GM12801 (cell line): ENCODE results near the gene PRR5.

Source experiments
- TF ChIP-seq, protein P1 (sequence below): IDR thresholded peaks from one replicate; pipeline ENCODE4 v1.5.1; 2011; ENCODE audit warnings: control low read depth; ENCODE audit not compliant: insufficient read length; ENCODE audit errors: extremely low read depth

The PRR5 gene

GRCh38 chr22:44683881-44684280, 18.1 kb upstream of the PRR5 start:
- TF ChIP-seq, protein P1, sequence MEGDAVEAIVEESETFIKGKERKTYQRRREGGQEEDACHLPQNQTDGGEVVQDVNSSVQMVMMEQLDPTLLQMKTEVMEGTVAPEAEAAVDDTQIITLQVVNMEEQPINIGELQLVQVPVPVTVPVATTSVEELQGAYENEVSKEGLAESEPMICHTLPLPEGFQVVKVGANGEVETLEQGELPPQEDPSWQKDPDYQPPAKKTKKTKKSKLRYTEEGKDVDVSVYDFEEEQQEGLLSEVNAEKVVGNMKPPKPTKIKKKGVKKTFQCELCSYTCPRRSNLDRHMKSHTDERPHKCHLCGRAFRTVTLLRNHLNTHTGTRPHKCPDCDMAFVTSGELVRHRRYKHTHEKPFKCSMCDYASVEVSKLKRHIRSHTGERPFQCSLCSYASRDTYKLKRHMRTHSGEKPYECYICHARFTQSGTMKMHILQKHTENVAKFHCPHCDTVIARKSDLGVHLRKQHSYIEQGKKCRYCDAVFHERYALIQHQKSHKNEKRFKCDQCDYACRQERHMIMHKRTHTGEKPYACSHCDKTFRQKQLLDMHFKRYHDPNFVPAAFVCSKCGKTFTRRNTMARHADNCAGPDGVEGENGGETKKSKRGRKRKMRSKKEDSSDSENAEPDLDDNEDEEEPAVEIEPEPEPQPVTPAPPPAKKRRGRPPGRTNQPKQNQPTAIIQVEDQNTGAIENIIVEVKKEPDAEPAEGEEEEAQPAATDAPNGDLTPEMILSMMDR: no peak

GRCh38 chr22:44684506-44685383, 17.3 kb upstream of the PRR5 start:
- TF ChIP-seq, protein P1: peak; percentile 23

GRCh38 chr22:44685384-44686056, 16.5 kb upstream of the PRR5 start:
- TF ChIP-seq, protein P1: no peak

DNA sequence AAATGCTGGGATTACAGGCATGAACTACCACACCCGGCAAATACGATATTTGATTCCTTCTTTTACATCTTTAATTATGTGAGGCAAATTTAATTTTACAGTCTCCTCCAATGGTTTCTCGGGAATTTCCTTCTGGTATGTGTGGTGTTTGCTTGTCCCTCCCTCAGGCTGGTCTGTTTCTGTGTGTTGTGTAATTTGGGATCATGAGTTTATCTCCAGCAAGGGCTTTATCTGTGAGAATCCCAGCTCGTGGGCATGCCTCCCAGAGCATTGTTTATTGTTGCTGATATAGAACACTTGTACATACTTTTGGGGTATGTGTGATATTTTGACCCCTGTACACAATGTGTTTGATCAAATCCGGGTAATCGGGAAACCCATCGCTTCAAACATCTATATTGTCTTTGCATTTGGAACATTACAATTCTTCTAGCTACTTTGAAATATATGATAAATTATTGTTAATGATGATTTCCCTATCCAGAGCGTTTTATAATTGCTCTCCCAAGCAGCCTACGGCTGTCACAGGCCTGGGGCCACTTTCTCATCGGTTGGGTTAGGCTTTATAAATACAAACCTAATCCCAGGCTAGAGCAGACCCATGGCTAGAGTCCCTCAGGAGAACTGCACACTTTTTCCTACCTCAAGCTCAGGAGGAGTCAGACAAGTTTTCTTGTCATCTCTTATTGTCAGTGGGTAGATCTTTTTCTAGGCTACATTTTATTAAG, 15.0 kb upstream of the PRR5 start:
- TF ChIP-seq, protein P1: no peak

DNA sequence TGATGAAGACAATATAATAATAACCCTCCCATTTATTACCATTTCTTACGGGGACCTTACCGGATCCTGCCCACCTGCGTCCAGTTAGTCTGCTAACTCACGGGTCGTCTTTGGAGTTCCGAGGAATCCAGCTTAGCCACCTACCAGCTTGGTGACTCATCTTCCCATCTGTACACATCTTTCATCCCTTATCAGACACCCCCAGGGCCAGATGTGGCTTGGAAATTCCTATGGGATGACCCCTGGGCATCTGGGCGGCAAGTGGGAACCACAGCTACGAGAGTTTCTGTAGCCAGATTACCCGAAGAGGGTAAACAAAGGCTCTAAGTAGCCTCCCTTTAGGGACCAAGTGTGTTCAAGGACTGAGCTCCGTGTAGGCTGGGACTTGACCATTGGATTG, 12.8 kb upstream of the PRR5 start:
- TF ChIP-seq, protein P1: no peak

DNA sequence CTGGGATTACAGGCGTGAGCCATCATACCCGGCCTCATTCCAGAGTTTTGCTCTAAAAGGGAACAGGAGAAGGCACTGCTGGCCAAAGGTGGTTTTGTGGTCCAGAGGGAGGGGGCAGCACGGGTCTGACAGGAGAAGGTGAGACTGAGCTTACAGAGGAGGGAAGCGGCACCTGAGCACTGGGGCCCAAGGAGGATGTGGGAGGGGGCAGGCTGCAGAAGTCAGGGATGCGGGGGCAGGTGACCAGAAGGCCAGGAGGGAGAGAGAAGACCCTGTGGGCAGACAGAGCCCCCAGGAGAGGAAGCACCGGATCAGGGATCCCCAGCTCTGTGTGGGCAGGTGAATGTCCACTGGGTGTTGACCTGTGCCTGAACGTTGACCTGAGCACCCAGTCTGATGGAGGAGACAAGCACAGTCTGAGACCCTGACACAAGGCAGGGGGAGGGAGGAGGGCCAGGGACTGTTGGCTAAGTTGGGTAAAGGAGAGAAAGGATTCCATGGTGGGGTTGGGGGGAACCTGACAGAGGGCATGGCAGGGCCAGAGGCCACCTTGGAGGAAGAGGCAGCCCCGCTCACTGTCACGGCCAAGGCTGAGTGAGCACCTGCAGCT, 12.0 kb upstream of the PRR5 start:
- TF ChIP-seq, protein P1: no peak
